Loucy (cell line): ENCODE results near the gene CCDC158.

ENCODE experiments used
- EZH2phosphoT487 ChIP-seq: fragments of 200-600 bp; IDR thresholded peaks from 2 replicates; pipeline ENCODE4 v1.6.1; 2018; ENCODE audit warnings: antibody characterized with exemption, mild to moderate bottlenecking, moderate library complexity, borderline replicate concordance
- TF ChIP-seq, protein P1 (sequence below): fragments of 200-600 bp; sonication (generic); conservative IDR thresholded peaks from 2 replicates; pipeline ENCODE4 v1.5.1; 2014; ENCODE audit warnings: mild to moderate bottlenecking, antibody characterized with exemption, low read length

DNA sequence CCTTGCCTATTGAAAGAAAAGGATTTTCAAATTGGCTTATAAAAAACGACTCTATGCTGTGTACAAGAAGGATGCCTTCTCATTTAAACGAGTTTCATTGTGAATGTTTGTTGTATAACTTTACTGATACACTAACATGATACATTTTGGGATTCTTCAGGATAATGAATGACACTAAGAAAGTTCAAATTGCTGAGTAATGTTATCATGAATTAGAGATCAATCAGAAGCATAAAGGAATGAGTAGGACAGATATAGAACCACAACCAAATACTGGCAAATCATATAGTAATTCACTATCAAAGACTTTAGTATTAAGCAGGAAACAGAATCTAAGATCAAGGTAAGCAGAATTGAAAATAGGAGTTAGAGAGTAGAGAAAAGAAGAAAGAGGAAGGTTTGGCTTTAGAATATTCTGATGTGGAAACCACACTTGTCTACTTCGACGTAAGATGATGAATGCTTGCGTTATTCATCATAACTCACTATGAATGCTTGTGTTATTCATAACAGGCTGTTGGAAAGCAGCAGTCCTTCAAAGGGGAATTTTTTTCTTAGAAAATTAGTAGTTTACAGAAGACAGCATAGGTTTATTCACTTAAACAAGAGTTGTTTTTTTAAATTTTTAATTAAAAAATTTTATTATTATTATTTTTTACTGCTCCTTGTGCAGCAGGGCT is 13.4 kb downstream of the CCDC158 start:
- TF ChIP-seq, protein P1, sequence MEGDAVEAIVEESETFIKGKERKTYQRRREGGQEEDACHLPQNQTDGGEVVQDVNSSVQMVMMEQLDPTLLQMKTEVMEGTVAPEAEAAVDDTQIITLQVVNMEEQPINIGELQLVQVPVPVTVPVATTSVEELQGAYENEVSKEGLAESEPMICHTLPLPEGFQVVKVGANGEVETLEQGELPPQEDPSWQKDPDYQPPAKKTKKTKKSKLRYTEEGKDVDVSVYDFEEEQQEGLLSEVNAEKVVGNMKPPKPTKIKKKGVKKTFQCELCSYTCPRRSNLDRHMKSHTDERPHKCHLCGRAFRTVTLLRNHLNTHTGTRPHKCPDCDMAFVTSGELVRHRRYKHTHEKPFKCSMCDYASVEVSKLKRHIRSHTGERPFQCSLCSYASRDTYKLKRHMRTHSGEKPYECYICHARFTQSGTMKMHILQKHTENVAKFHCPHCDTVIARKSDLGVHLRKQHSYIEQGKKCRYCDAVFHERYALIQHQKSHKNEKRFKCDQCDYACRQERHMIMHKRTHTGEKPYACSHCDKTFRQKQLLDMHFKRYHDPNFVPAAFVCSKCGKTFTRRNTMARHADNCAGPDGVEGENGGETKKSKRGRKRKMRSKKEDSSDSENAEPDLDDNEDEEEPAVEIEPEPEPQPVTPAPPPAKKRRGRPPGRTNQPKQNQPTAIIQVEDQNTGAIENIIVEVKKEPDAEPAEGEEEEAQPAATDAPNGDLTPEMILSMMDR = no peak
- no peak for TF ChIP-seq EZH2phosphoT487
